Dermis microvascular lymphatic vessel endothelial cell (primary cell): ENCODE data around the gene NOVA1. TPM values are rescaled to one million over a fixed set of nuclear protein-coding genes. Genes with fewer than 3 reads are reported as not detected.

Experiments used
- DNase-seq, 2 donors: peaks; one replicate each; pipeline versions ENCODE4 v3.0.0 to v3.0.0-alpha.2; 2010; ENCODE audit warnings: low read depth in 2 of 2
- total RNA-seq: library from RNA; depleted of rRNA; stranded (reverse); fragments of >200 nt; gene quantifications from 2 replicates; pipeline ENCODE4 v1.2.1, GENCODE V29; 2014

NOVA1 gene
- total RNA-seq, 1 donor from 2014 or later, result under 0.01 TPM

GRCh38 chr14:26448181-26448855, 149.5 kb downstream of the NOVA1 start:
- DNase-seq, result no peak

GRCh38 chr14:26444822-26445221, 153.0 kb downstream of the NOVA1 start:
- peak in 1 of 2 donors; percentile 1 for DNase-seq

GRCh38 chr14:26443654-26444053, 154.2 kb downstream of the NOVA1 start:
- DNase-seq, result no peak

- no peak for DNase-seq
Observed at GRCh38 chr14:26429205-26429604, 168.6 kb downstream of the NOVA1 start.

GRCh38 chr14:26427097-26427496, 170.7 kb downstream of the NOVA1 start:
- no peak for DNase-seq

GRCh38 chr14:26424537-26424936, 173.3 kb downstream of the NOVA1 start:
- no peak for DNase-seq

GRCh38 chr14:26415618-26416123, 182.2 kb downstream of the NOVA1 start:
- DNase-seq, result no peak

GRCh38 chr14:26414926-26415325, 182.9 kb downstream of the NOVA1 start:
- DNase-seq, result no peak

GRCh38 chr14:26414103-26414502, 183.7 kb downstream of the NOVA1 start:
- DNase-seq, result no peak

GRCh38 chr14:26412421-26412820, 185.4 kb downstream of the NOVA1 start:
- no peak for DNase-seq

GRCh38 chr14:26410189-26410685, 187.6 kb downstream of the NOVA1 start:
- no peak for DNase-seq

- DNase-seq, result no peak
Observed at GRCh38 chr14:26404927-26405326, 192.9 kb downstream of the NOVA1 start.

GRCh38 chr14:26403760-26404159, 194.1 kb downstream of the NOVA1 start:
- DNase-seq, result no peak

GRCh38 chr14:26402126-26402525, 195.7 kb downstream of the NOVA1 start:
- DNase-seq, result no peak

- no peak for DNase-seq
Observed at GRCh38 chr14:26401179-26401968, 196.5 kb downstream of the NOVA1 start.

GRCh38 chr14:26400373-26400772, 197.5 kb downstream of the NOVA1 start:
- no peak for DNase-seq

GRCh38 chr14:26398616-26399015, 199.2 kb downstream of the NOVA1 start:
- DNase-seq, result no peak
